ENCODE measurements around the gene PALLD. TPM values are rescaled to one million over a fixed set of nuclear protein-coding genes. Genes with fewer than 3 reads are reported as not detected.
A peak's percentile ranks its signal among the peaks of the same experiment; 100 is the strongest.

The PALLD gene
- total RNA-seq, 1 experiment from 2014 or later: 18.3 TPM

- Histone ChIP-seq H4K8ac (replicated peaks; ENCODE audit: insufficient read length, low read depth, low read length) (no peak overlapping the region), H4K5ac (ENCODE audit: insufficient read length, low read depth, low read length) (no peak overlapping the region), H3K9ac (ENCODE audit: extremely low read depth, insufficient read length, low read length) (no peak overlapping the region), H2AFZ (ENCODE audit: low read length) (no peak overlapping the region), H3K56ac (ENCODE audit: insufficient read length, low read depth, low read length) (no peak overlapping the region), H2BK20ac (ENCODE audit: low read depth, low read length, poor library complexity, severe bottlenecking) (no peak overlapping the region), H2BK120ac (ENCODE audit: low read depth, low read length, poor library complexity, severe bottlenecking) (no peak overlapping the region), H3K23ac (ENCODE audit: insufficient read length, low read depth, low read length) (no peak overlapping the region), H3K18ac (ENCODE audit: insufficient read length, low read depth, low read length) (no peak overlapping the region), H3K4ac (ENCODE audit: low read depth, low read length) (no peak overlapping the region), H3K4me1 (ENCODE audit: insufficient read depth, low read length) (peaks cover 7% of the 10 kb centered on the region; the same call in 1 of the 2 replicates), H4K20me1 (ENCODE audit: control insufficient read depth, insufficient read depth, insufficient read length) (no peaks in the 10 kb centered on the region), H3K14ac (ENCODE audit: insufficient read depth, low read length) (0 out of 2 replicates have a peak overlapping the region, but pooled peaks have one; percentile 11), H3K9me3 (ENCODE audit: control insufficient read depth, low read depth, low read length) (no peaks in the 10 kb centered on the region), H2BK15ac (ENCODE audit: low read depth, low read length) (no peak overlapping the region), H4K91ac (ENCODE audit: insufficient read length, low read depth, low read length) (no peak overlapping the region), H3K27me3 (ENCODE audit: insufficient read depth, low read length) (no peaks in the 10 kb centered on the region), H2BK5ac (ENCODE audit: insufficient read length, low read length) (no peak overlapping the region), H3K27ac (ENCODE audit: insufficient read length, low read depth, low read length) (no peak overlapping the region), H2AK5ac (ENCODE audit: insufficient read length, low read length) (no peak overlapping the region), H3K79me1 (ENCODE audit: insufficient read depth, low read depth, low read length, poor library complexity, severe bottlenecking) (no peaks in the 10 kb centered on the region), H3K23me2 (ENCODE audit: insufficient read length, low read depth, low read length, poor library complexity, severe bottlenecking) (no peaks in the 10 kb centered on the region), H3T11ph (ENCODE audit: low read length) (no peak overlapping the region), H3K79me2 (ENCODE audit: insufficient read depth, low read length) (no peaks in the 10 kb centered on the region), H3K4me2 (ENCODE audit: insufficient read depth, insufficient read length, low read length) (no peak overlapping the region), H2BK12ac (ENCODE audit: insufficient read length, low read depth, low read length) (no peak overlapping the region)
- TF ChIP-seq CTCF (conservative IDR thresholded peaks at IDR 0.05): no peak
- DNase-seq: no peak
- no peak overlapping the region for H3K4me3 Mint-ChIP-seq
- no peaks in the 10 kb centered on the region for H3K36me3 Mint-ChIP-seq (ENCODE audit: insufficient read depth in 1 of 3, low read depth in 3 of 3)
- H3K9me3 Mint-ChIP-seq: no peaks in the 10 kb centered on the region
- WGBS (ENCODE audit: extremely low coverage, insufficient read length, low lambda C conversion rate): no CpG with 5 or more reads among the region's 1 CpG
- peaks cover 12 to 16% of the 10 kb centered on the region in 2 experiments for H3K4me1 Mint-ChIP-seq
- peaks cover 7% of the 10 kb centered on the region for H3K27me3 Mint-ChIP-seq (ENCODE audit: low read depth)
- peak overlapping the region in 1 of 3 experiments; percentile 56; a peak in 1 of 7 replicates for H3K27ac Mint-ChIP-seq
Measured at GRCh38 chr4:168558599-168558998, 61.7 kb downstream of the PALLD start.

Measured in H9 (cell line).